Iris pigment epithelial cell (primary cell): Measurements from ENCODE around the gene SOHLH2.

Source experiments
- DNase-seq: peaks from one replicate; pipeline ENCODE4 v3.0.0-alpha.2; 2011; ENCODE audit warnings: low read depth

SOHLH2 gene

GRCh38 chr13:36131222-36131930 lies 83.0 kb downstream of the SOHLH2 start, which contains the start of gene DCLK1:
Gene DCLK1, minus strand, starts transcription at chr13:36131382.
- peak; percentile 24 for DNase-seq

DNA sequence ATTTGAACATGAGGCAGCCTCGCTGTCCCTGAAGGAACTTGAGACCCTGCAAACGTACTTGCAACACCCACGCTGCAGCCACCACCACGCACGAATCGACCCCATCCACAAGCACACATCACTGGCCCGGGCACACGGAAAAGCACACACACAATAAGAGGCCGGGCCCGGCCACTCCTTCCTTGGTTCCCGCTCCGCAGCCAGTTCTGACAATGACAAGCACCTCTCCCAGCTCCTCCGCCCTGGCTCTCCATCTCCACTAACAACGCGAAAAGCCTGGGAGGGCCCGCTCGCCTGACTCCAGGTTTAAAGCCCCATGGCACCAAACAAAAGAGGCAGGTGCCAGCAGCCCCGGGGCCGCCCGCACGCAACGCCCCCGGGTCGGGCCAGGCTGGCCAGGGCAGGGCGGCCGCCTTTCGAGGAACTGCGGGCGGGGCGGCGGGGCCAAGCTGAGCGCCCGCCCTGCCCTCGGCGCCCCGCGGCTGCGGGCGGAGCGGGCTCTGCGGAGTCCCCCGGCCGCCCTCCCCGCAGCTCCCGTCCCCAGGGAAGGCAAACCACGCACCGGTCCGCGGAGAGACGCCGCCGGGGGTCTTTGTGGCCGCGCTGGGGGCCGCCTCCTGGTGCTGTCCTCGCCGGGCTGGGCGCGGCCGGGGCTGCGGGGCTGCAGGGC lies 83.7 kb downstream of the SOHLH2 start:
- no peak for DNase-seq

GRCh38 chr13:36130193-36130551 lies 84.2 kb downstream of the SOHLH2 start:
- DNase-seq = no peak

DNA sequence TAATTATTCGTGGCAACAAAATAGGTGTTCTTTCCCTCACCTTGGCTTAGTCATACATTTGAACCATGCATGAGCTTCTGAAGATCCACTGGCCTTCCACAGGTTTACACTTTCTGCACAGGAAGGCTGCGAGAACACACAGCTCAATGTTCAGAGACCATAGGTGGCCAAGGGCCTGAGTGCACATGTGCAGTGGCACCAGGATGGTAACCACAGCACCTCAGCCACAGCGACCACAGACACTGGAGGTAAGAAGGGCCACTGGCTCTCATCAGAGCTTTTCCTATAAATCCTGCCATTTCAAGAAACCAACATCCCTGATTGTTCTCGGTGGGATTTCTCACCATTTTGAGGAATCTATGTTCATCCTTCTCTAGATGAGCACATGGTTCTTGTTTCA lies 84.8 kb downstream of the SOHLH2 start:
- DNase-seq = no peak

GRCh38 chr13:36126491-36126890 lies 87.9 kb downstream of the SOHLH2 start:
- no peak for DNase-seq

- no peak for DNase-seq
These were observed 88.5 kb downstream of the SOHLH2 start for GRCh38 chr13:36125841-36126240.

DNA sequence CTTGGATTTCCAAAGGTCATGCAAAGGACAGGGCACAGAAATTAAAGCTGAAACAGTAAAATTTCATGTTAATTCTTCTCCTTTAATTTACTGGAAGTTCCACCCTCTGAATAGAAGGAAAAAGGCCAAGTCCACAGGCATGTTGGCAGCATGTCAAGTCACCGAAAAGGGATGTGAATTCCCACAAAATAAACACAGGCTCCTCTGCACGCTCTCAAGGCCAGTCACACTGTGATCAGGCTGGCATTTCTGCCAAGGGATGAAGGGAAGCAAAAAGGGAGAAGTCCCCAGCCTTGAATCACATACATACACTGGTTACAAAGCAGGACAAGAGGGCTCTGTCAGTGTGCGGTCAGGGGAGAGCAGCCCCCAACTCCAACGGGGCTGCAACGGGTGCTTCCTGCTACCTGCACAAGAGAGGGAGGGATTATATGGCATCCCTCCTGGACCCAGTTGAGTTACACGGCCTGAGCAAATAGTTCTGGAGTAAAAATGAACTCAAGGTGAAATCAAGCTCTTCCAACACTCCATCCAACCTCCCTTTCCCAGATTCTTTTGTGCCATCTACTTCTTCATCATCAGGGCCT lies 90.0 kb downstream of the SOHLH2 start:
- peak; percentile 32 for DNase-seq
